GM18870 (cell line): Measurements from ENCODE around the gene FBXL19.

Experiments
- ATAC-seq: cut with Tn5 transposase; IDR thresholded peaks from one replicate; pipeline ENCODE4 v1.9.1; 2021; ENCODE audit warnings: moderate library complexity; ENCODE audit not compliant: unreplicated experiment

FBXL19 gene

DNA sequence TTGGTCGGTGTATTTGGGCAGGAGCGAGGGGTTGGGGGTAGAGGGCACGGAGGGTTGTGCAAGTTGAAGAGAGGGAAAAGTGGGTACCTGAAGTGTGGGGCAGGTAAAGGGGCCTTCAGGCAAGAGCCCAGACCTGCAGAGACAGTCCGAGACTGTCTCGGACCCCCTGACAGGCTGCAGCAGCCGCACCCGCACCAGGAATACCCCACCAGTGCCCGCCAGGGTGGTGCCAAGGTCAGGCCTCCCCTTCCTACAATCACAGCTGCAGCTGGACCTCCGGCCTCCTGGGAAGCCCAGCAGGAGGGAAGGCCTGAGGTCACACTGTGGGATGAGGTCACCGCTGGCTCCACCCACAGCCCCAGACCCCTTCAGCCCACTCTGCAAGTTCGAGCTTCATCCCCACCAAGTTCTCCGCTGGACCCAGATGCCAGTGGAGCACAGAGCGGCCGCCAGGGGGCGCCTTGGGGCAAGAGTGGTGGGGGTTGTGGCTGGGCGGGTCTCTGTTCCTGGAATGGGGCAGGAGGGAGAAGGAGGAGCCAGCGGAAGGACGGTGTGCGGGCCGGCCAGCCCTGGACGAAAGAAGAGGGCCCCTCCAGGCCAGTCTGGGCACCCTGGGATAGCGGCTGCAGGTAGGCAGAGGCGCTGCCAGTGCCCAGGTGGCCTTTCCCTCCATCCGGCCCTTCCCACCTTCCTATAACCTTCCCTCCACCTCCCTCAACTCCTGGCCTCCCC, 61.5 kb downstream of the FBXL19 start, which contains the start of gene HSD3B7:
TSS of gene HSD3B7 (plus strand) at position 539 of the 732 bp plus-strand sequence. CDS start 452 bp downstream, outside the sequence.
- no peak for ATAC-seq

DNA sequence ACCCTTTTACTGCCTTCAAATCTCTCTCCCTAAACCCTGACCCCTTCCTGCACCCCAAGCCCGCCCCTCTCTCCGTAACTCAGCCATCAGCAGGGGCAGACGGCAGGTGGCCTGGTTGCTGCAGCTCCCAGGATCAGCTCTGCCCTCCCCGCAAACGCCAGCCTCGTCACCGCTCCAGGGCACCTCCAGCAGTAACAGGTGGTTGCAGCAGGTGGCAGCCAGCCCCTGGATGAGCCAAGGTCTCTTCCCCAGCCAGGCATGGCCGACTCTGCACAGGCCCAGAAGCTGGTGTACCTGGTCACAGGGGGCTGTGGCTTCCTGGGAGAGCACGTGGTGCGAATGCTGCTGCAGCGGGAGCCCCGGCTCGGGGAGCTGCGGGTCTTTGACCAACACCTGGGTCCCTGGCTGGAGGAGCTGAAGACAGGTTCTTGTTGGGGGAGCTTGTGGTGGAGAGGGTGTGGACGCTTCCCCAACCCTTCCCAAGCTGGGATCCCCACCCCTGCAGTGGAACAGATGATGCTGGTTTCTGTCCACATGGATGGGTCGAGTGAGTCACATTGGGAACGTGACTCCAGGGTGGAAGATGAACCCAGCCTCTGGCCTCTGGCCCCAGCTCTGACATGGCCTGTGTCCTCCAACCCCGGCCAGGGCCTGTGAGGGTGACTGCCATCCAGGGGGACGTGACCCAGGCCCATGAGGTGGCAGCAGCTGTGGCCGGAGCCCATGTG, 62.2 kb downstream of the FBXL19 start:
- ATAC-seq: no peak

DNA sequence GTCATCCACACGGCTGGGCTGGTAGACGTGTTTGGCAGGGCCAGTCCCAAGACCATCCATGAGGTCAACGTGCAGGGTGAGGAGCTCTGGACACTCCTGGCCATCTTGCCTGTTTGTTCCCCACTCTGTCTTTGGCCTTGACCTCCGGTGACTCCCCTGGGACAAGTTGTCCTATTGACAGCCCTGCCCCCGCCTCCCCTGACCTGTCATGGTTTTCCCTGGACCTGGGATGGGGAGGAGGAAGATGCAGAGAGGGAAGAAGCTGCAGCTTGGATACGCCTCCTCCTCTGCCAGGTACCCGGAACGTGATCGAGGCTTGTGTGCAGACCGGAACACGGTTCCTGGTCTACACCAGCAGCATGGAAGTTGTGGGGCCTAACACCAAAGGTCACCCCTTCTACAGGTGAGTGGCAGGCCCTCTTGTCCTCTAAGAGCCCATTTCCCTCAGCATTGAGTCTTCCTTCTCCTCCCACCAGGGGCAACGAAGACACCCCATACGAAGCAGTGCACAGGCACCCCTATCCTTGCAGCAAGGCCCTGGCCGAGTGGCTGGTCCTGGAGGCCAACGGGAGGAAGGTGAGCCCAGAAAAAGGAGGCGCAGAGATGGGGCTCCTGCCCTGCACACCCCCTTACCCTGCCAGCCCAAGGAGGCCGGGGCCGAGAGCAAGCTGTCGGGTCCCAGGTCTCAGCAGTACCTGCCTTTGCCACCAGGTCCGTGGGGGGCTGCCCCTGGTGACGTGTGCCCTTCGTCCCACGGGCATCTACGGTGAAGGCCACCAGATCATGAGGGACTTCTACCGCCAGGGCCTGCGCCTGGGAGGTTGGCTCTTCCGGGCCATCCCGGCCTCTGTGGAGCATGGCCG, 63.0 kb downstream of the FBXL19 start:
- ATAC-seq: no peak

DNA sequence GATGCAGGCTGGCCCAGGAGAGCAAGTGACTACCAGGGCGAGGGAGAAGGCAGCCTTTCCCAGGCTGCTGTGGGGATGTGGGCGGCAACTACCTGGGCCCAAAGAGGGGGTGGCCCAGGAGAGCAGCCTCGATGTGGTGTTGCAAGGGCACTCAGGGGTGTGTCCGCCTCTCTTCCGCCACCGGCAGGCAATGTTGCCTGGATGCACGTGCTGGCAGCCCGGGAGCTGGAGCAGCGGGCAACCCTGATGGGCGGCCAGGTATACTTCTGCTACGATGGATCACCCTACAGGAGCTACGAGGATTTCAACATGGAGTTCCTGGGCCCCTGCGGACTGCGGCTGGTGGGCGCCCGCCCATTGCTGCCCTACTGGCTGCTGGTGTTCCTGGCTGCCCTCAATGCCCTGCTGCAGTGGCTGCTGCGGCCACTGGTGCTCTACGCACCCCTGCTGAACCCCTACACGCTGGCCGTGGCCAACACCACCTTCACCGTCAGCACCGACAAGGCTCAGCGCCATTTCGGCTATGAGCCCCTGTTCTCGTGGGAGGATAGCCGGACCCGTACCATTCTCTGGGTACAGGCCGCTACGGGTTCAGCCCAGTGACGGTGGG, 64.3 kb downstream of the FBXL19 start:
- ATAC-seq: no peak

DNA sequence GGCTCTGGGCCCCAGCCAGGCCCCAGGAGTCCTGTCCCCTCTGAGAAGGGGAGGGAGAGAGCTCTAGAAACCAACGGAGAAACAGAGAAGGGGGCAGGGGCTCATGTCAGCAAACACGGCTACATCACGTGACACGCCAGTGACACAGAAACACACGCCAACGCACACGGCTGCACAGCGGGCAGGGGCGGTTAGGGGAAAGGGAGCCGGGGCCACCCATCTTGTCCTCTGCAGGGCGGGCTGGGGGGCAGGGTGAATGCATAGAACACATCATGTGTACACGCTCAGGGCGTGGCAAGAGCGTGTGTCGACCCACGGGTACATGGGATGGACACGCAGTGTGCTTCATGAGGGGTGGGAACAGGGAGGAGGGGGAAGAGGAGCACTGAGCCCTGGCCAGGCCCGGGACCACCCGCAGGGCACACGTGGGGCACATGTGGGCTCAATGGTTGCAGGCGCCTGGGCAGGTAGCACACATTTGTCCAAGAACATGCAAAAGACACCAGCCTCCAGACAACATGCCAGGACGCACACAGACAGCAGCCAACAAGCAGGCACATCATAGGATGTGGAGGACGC, 66.2 kb downstream of the FBXL19 start:
- no peak for ATAC-seq

DNA sequence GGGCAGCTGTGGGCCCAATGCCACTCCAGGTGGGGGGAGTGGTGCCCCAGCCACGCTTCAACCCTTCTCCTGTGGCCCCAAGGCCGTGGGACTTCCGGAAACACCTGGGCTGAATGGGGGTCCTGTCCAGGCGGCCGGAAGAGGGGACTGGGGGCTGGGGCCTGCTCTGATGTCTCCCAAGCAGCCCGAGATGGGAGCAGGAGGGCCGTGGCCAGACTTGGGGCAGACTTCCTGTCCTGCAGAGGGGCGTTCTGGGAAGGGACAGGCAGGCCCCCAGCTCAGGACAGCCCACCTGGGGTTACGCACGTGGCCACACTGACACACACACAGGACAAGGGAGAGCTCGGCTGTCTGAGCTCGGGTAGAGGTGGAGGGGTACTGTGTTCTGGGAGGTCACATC, 66.7 kb downstream of the FBXL19 start:
- no peak for ATAC-seq

DNA sequence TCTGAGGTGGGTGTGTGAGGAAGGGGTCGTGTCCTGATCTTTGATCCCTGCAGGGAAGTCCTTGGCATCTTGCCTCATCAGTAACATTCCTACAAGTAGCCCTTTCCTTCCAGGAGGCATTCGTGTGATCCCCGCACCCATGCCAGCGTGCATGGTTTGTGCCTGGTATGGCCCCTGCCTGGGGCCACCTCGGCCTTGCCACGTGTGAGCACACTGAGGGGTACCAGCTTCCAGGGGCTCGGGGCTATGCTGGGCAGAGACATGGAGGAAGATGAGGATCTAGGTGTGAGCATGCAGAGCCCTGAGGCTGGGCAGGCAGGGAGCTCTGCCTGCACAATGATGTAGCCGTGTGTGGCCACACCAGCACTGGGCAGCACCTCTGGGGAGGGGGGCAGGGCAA, 67.7 kb downstream of the FBXL19 start:
- no peak for ATAC-seq

DNA sequence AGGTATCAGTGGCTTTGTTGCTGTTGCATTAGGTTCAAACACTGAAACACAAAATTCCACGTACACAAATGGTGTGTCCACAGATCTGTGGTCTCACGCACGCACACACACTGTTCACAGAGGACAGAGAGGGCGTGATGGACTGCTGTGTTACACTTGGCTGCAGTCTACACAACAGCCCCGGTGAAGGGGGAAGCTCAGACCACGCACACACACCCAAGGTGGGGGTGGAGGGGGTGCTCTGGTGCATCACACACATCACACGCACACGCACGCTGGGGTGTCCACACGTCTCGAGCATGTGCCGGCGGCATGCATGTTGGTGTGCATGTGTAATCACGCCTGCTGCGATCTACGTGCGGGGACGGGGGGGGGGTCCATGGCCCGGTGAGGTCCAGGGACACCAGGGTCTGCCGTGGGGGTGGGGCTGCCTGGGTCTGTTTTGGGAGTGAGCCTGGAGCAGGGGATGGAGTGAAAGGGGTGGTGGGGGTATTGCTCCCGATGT, 69.0 kb downstream of the FBXL19 start:
- ATAC-seq: no peak

DNA sequence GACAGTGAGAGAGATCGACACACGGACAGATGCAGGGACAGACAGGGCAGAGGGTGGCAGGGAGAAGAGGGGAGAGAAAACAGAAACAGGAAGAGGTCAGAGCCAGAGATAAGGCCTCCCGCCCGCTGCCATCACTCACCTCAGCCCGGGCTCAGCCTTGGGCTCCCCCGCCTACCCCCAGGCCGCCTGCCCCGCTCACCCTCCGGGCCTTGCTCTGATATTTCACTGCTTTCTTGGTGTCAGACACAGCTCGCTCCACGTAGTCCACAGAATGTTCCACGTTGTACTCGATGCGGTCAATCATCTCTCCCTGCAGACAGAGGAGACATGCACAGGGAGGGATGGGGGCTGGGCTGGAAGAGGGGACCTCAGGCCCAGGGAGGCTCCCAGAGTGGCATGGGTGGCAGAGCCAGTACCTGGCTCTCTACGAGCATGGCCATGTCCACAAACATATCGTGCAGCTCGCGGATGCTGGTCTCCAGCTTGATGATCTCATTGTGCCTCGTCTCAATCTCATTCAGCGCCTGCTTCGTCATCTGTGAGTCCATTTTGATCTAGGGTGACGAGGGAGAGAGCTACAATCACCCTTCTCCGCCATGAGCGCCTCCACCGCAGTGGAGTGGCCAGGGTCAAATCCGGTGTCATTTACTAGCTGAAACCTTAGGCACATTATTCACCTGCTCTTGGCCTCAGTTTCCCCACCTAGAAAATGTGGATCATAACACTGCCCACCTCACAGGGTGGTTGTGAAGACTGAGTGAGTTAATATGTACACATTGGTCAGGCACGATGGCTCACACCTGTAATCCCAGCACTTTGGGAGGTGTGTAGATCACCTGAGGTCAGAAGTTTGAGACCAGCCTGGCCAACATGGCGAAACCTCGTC, 69.8 kb downstream of the FBXL19 start:
- ATAC-seq: no peak

DNA sequence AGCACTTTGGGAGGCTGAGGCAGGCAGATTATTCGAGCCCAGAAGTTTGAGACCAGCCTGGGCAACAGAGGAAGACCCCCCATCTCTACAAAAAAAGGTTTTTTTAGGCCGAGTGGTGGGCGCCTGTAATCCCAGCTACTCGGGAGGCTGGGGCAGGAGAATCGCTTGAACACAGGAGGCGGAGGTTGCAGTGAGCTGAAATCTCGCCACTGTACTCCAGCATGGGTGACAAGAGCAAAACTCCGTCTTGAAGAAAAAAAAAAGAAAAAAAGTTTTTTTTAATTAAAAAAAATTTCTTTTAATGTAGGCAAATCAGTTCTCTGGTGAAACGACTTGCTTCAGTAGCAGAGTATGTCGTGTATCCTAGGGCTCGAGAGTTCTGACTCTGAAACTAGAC, 72.6 kb downstream of the FBXL19 start:
- no peak for ATAC-seq

DNA sequence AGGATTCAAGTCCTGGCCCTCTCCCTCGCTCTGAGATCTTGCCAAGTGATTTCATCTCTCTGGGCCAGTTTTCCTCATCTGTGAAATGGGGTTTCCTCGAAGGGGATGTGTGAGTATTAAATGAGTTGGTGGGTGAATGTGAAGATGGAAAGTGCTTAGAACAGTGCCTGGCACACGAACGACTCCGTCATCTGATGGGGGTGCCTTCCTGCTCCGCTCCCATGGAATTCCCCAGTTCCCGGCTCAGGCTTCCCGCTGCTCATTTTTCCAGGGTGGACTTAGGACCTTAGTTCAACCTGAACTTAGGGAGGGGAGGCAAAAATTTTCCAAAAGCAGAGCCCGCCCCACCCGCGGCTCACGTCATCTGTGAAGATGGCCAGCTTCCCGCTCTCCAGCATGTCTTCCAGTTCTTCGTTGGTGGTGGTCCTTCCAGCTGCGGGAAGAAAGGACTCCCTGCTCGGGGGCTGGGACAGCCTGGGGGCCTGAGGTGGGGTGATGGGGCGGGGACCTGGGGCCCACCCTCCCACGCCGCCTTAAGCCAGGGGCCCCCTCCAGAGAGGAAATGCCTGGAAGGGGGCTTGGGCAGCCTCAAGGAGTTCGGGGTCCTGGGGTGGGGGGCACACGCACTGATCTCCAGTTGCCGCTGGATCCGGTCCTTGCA, 73.1 kb downstream of the FBXL19 start:
- no peak for ATAC-seq

DNA sequence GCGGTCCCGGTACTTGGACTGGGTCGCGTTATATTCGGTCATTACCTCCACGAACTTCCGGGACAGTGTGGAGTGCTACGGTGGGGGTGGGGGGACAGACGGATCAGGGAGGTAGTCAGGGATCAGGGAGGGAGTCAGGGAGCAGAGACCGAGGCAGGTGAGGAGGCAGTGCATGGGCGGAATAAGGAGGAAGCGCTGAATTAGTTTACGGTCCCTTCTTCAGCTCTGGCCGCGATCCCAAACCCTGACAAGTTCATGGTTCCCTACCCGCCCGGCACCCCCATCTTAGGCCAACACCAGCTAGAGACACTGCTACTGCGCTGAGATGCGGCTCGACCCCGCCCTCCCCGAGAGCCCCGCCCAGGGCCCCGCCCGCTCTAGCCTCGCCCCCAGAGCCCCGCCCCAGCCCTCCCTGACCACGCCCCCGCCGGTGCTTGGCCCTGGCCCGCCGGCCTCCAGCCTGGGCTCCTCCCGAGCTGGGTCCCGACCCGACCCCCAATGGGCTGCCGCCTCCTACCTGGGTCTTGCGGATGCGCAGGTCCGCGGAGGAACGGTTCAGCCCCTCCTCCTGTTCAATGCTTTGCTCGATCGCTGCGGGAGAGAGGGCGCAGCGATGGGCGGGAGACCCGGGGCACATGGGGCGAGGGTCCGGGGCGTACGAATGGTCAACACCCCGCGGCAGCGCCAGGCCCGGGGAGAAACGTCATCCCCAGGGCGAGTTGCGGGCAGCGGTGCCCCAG, 73.8 kb downstream of the FBXL19 start:
- ATAC-seq: no peak

DNA sequence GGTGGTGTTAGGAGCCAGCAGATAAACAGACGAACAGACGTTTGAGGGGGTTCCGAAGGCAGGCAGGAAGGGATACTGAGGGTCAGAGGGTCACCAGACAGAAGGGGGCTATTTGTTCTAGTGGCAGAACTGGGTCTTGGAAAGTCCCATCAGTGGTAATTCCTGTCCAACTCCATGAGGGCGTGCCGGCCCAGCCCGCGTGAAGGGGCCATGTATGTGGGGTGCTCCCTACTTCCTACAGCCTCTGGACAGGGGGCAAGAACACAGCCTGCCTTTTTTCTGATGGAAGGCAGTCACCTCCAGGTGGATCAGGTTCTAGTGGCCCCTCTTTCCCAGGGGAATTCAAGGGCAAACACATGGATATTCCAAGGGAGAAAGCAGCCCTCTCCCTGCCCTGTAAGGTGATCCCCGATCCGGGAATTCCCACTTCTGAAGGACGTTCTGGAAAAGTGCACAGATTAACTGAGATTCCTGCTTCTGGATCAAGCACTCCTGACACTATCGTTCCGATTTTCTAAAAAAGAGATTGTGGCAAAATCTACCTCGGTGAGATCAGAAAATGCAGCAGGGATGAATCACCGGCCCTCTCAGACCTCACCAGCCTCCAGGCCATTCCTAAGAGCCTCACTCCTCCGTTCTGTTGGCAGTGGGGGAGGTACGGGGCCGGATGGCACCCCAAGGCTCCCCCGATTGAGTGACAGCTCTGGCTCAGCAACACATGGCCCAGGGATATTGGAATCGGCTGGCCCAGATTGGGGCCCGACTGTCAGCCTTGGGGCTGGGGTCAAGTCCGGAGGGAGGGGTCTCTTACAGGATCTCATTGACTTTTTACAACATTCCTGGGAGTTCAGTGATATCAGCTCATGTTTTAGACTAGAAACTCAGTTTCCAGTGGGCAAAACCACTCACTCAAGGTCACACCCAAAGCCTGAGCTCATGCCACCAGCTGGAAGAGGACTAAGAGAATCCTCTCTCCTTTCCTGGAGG, 74.6 kb downstream of the FBXL19 start:
- no peak for ATAC-seq
